HG02852 (cell line): ENCODE data around the gene TMPRSS11F.
"Not testable (repeated sequence)": the region's sequence is repeated elsewhere in the genome, so short reads cannot be mapped to it uniquely, and the experiment has no call there.

ENCODE experiments used
- ATAC-seq: cut with Tn5 transposase; IDR thresholded peaks from one replicate; pipeline ENCODE4 v1.9.1; 2021; ENCODE audit warnings: mild to moderate bottlenecking, moderate library complexity; ENCODE audit not compliant: unreplicated experiment

TMPRSS11F gene

DNA sequence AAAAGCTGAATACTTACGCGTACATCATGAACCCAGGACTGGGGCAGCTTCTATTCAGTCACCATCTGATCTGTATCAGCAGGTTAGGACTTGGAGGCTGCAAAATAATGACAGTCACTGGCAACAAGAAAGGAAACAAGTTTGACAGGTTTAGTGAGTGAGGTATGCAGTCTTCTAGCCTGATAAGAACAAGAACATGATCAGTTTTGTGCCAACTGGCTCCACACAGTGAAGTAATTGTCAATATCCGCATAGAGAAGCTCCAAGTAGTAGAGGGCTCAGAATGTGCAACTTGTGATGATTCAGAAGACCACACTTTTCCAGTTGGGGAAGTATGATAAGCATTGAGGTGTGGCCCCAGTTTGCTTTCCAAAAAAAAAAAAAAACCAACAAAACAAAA is at the start of gene TMPRSS11F:
Gene TMPRSS11F (minus strand): TSS at position 77 of the 400 bp plus-strand sequence. CDS start 49 bp downstream, at position 28.
- no peak for ATAC-seq

DNA sequence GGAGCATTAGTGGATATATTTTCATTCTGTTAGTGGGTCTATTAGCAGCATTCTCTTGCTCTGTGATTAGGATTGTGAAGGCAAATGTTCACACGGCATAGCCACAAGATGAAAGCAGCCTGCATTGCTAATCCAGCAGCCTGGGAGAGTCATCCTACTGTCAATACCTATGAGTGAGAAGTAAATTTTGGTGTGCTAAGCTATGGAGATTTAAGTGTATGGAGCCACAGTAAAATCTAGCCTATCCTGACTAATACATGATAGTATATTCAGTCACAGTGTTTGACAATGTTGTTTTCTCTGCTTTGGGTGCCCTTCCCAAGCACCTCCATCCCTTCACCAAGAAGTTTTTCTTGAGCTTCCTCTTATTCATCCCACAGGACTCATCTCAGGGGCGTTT is 47.2 kb upstream of the TMPRSS11F start:
- ATAC-seq: no peak

DNA sequence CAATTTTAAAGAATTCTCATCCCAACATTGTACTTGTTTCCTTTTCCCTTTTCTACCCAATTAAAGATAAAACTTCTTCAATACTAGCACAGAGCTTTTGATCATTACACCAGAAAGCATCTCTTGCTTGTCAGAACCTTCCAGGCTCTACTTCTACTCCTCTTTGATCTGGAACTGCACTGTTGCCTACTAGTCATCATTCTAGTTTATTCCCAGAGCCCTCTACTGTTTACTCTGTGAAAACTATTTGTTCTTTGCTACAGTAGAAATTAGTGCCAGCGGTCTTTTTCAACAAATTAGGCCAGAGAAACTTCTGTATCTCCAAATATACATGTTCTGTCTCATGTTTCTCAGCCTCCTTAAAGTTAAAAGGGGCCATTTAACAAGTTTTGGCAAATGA is 46.8 kb upstream of the TMPRSS11F start:
- no peak for ATAC-seq

GRCh38 chr4:68175562-68176155 is 46.0 kb upstream of the TMPRSS11F start:
- ATAC-seq: peak; percentile 82

DNA sequence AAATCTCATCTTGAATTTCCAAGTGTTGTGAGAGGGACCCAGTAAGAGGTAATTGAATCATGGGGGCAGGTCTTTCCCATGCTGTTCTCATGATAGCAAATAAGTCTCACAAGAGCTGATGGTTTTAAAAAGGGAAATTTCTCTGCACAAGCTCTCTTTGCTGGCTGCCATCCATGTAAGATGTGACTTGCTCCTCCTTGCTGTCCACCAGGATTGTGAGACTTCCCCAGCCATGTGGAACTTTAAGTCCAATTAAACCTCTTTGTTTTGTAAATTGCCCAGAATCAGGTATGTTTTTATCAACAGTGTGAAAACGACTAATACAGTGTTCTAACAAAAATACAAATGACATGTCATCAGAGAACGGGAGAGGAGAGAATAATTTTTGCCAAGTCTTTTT is 44.7 kb upstream of the TMPRSS11F start:
- ATAC-seq: not testable (repeated sequence)

DNA sequence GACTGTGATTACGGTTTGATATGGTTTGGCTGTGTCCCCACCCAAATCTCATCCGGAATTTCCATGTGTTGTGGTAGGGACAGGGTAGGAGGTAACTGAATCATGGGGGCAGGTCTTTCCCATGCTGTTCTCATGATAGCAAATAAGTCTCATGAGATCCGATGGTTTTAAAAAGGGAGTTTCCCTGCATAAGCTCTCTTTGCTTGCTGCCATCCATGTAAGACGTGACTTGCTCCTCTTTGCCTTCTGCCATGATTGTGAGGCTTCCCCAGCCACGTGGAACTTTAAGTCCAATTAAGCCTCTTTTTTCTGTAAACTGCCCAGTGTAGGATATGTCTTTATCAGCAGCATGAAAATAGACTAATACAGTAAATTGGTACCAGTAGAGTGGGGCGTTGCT is 42.5 kb upstream of the TMPRSS11F start:
- not testable (repeated sequence) for ATAC-seq

DNA sequence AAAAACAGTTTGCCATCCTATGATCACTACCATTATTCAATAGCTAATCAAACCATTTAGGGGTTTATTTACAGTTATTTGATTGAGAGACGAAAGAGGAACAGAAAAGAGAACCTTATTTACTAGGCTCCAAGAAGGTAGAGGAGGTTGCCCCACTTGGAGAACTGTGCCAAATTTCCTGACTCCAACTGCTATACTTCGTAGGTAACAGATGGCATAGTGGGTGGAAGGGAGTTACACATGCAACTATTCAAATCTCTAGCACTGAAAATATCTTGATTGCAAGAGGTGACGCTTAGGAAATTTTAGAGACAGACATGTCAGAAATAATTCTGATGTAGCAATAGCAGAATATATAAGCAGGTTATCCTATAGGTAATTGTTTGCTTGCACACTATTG is 38.0 kb upstream of the TMPRSS11F start:
- ATAC-seq: no peak

DNA sequence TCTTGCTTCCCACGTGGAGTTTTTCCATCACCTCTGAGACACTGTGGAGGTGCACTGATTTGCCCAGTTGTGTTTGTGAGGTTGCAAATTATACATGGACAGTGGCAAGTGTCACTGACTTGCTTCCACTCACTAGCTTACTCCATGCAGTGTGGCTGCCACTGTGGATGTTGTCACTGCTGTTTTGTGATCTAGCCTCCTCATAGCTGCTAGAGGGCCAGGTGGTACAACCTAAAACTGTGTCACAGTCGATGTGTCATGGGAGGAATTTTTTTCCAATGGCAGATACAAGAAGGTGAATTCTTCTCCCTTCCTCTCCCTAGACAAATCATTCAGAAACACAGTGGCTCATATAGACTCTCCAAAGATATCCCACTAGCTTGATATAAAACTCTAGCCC is 37.5 kb upstream of the TMPRSS11F start:
- ATAC-seq: no peak

DNA sequence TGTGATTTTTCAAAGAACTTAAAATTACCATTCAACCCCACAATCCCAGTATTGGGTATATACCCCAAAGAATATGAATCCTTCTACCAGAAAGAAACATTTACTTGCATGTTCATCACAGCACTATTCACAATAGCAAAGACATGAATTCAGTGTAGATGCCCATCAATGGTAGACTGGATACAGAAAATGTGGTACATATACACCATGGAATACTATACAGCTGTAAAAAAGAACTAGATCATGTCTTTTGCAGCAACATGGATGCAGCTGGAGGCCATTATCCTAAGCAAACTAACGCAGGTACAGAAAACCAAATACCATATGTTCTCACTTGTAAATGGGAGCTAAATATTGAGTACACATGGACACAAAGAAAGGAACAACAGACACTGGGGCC is 34.1 kb upstream of the TMPRSS11F start:
- no peak for ATAC-seq

GRCh38 chr4:68162196-68162595 is 32.5 kb upstream of the TMPRSS11F start:
- ATAC-seq: no peak

DNA sequence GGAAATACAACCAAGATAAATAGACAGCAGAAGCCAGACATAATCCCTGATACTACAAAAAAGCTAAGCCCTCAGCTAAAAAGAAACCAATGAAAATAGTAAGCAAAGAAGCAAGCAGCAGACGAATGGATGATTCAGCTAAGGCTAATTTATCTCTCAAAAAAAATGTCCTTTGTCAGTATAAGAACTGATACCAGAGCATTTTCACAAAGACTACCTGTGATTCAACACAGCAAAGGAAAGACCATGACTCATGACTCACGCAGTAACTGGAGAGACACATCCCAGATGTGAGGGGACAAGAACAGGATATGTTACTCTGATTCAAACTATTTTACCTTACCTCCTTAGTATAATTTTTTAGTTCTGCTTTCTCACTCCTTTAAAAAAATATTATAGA is 22.7 kb upstream of the TMPRSS11F start:
- no peak for ATAC-seq

DNA sequence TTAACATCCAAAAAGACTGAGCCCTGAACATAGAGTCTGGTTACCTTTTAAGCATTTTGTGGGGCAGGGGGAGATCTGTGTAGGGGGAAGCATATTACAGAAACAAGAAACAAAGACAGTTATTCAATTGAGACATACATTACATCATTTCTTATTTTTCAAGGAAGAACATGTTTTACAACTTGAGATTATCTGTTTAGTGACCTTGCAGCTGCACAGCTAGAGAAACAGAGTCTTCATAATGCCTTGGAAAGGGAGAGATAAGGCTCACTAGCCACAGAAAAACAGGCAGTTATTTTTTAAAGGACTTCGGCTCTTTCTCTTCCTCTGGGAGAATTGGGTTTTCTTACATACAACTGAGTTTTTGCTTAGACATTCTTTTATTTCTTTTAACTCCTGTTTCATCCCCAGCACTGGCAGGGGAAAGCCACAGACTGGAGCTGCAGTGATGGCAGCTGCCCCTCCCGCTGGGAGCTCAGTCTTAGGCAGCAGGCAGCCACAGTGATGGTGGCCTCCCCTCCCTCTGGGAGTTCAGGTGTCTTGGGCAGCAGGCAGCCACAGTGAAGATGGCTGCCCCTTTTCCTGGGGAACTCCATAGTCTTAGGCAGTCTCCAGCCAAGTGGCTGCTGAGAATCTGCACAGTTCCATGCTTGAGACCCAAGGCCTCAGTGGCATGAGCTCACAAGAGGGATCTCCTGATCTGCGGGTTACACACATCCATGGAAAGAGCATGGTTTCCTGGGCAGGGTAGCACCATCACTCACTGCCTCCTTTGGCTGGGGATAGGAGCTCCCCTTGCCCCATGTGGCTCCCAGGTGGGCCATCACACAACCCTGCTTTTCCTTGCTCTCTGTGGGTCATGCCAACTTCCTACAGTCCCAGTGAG is 19.4 kb upstream of the TMPRSS11F start:
- no peak for ATAC-seq

- no peak for ATAC-seq
Observed at GRCh38 chr4:68147079-68147478, 17.4 kb upstream of the TMPRSS11F start.

DNA sequence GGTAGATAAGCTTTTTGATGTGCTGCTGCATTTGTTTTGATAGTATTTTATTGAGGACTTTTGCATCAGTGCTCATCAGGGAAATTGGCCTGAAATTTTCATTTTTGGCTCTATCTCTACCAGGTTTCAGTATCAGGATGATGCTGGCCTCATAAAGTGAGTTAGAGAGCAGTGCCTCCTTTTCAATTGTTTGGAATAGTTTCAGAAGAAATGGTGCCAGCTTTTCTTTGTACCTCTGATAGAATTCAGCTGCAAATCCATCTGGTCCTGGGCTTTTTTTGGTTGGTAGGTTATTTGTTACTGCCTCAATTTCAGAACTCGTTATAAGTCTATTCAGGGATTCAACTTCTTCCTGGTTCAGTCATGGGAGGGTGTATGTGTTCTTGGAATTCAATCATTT is 15.6 kb upstream of the TMPRSS11F start:
- no peak for ATAC-seq

DNA sequence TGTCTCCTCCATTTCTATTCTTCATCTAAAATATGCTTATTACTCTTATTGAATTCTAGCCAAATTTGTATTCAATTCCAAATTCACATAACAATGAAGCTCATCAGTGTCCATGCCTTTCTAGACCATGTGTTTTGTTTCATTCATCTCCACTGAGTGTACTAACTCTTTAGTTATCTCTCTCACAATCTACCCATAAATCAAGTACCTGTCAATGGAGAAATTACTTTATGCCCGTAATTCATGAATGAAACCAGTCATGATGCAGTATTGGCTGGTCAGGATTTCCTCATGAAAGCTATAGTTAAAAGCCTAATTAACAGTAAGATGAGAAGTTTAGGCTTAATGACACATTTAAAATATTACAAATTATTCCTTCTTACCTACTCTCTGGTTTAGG is 12.2 kb upstream of the TMPRSS11F start:
- no peak for ATAC-seq

DNA sequence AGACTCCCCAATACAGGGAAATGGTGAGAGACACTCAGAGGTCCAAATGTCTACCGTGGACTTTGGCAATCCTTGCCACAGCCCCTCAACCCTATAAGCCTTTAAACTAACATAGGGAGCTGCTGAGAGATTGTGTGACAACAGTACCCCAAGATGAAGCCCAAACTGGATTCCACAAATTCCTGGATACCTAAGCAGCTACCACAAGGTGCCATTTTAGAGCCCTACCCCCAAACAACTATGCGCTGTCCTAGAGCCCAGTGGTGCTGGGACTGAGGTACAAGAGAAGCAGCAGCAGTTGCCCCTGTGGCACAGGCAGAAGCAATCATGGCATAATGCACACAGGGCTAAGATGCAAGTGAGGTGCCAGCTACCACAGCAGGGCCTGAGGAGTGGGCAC is 2.7 kb upstream of the TMPRSS11F start:
- ATAC-seq: no peak

DNA sequence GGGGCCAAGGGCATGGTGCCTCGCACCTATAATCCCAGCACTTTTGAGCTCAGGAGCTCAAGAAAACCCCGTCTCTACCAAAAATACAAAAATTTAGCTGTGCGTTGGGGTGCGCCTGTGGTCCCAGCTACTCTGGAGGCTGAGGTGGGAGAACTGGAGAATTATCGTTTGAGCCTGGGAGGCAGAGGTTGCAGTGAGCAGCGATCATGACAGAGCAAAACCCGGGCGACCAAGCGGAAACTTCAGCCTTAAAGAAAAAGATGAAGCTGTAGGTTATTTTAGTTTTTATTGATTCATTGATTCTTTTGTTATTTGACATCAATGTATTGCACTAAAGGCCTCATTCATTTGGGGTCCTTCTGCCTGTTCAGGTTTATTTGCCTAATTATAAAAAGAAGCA is 5.4 kb downstream of the TMPRSS11F start:
- no peak for ATAC-seq

GRCh38 chr4:68123525-68123924 is 6.1 kb downstream of the TMPRSS11F start:
- ATAC-seq: no peak

DNA sequence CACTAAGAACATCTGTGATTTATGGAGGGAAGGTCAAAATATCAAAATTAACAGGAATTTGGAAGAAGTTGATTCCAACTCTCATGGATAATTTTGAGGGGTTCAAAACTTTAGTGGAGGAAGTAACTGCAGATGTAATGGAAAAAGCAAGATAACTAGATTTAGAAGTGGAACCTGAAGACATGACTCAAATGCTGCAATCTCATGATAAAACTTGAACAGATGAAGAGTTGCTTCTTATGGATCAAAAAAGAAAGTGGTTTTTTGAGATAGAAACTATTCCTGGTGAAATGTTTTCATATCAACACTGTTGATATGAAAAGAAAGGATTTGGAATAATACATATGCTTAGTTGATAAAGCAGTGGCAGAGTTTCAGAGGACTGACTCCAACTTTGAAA is 9.7 kb downstream of the TMPRSS11F start:
- no peak for ATAC-seq

DNA sequence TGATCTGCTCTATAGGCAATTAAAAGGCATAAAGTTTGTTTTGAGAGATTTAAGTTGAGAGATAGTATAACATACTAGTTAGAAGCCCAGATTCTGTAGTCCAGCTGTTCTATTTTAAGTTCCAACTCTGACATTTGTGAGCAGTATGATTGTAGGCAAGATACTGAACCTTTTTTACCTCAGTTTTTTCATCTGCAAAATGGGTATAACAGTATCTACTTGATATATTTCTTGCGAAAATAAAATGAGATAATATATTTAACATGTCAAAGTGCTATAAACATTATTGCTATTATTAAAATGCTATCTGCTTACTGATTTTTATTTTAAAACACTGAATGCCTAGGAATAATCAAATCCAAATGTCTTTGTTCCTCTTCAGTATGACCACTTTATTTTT is 19.2 kb downstream of the TMPRSS11F start:
- no peak for ATAC-seq

DNA sequence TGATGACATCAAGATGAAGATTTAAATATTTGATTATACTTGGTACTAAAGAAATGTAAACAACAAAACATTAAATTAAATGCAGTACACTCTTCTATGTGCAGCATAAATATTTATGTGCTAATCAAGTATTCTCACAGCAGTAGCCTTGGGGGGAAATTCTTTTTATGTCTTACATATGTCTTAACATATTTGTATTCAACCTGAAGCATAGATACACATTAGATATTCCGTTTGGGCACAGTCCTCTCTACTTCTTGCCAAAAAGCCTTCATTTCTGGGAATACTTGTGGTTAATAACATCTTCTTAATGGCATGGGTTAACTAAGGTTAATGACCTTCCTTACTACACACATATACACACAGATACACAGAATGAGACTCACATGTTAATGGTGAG is 19.8 kb downstream of the TMPRSS11F start:
- no peak for ATAC-seq

- ATAC-seq: no peak
Observed at GRCh38 chr4:68082758-68083157, 46.9 kb downstream of the TMPRSS11F start.
